ENCODE data around the gene CBX3. TPM values are rescaled to one million over a fixed set of nuclear protein-coding genes. Genes with fewer than 3 reads are reported as not detected.
"Not testable (repeated sequence)": the region's sequence is repeated elsewhere in the genome, so short reads cannot be mapped to it uniquely, and the experiment has no call there.

CBX3 gene
- total RNA-seq, 1 donor from 2014 or later = 107 TPM

- no peaks in the 10 kb centered on the region for H3K27me3 ChIP-seq (ENCODE audit: control insufficient read depth, insufficient read depth, low read length)
- H3K4me3 ChIP-seq (ENCODE audit: low read depth, low read length) = no peak overlapping the region
- DNase-seq (ENCODE audit: low read depth) = no peak
- TF ChIP-seq, protein P1, sequence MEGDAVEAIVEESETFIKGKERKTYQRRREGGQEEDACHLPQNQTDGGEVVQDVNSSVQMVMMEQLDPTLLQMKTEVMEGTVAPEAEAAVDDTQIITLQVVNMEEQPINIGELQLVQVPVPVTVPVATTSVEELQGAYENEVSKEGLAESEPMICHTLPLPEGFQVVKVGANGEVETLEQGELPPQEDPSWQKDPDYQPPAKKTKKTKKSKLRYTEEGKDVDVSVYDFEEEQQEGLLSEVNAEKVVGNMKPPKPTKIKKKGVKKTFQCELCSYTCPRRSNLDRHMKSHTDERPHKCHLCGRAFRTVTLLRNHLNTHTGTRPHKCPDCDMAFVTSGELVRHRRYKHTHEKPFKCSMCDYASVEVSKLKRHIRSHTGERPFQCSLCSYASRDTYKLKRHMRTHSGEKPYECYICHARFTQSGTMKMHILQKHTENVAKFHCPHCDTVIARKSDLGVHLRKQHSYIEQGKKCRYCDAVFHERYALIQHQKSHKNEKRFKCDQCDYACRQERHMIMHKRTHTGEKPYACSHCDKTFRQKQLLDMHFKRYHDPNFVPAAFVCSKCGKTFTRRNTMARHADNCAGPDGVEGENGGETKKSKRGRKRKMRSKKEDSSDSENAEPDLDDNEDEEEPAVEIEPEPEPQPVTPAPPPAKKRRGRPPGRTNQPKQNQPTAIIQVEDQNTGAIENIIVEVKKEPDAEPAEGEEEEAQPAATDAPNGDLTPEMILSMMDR (IDR thresholded peaks at IDR 0.05; ENCODE audit: insufficient read depth, low read length, poor library complexity, severe bottlenecking) = no peak
- H3K36me3 ChIP-seq (ENCODE audit: control insufficient read depth, insufficient read depth, low read length) = no peaks in the 10 kb centered on the region
Observed at GRCh38 chr7:26162431-26162830, 39.1 kb upstream of the CBX3 start.

DNA sequence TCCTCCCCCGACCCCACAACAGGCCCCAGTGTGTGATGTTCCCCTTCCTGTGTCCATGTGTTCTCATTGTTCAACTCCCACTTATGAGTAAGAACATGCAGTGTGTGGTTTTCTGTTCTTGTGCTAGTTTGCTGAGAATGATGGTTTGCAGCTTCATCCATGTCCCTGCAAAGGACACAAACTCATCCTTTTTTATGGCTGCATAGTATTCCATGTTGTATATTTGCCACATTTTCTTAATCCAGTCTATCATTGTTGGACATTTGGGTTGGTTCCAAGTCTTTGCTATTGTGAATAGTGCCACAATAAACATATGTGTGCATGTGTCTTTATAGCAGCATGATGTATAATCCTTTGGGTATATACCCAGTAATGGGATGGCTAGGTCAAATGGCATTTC lies 37.7 kb upstream of the CBX3 start:
- not testable (repeated sequence) for DNase-seq (ENCODE audit: low read depth); H3K27me3 ChIP-seq (ENCODE audit: control insufficient read depth, insufficient read depth, low read length); H3K36me3 ChIP-seq (ENCODE audit: control insufficient read depth, insufficient read depth, low read length); H3K4me3 ChIP-seq (ENCODE audit: low read depth, low read length)

GRCh38 chr7:26165950-26166683 lies 35.4 kb upstream of the CBX3 start:
- DNase-seq (ENCODE audit: low read depth) = no peak
- no peaks in the 10 kb centered on the region for H3K27me3 ChIP-seq (ENCODE audit: control insufficient read depth, insufficient read depth, low read length)
- no peaks in the 10 kb centered on the region for H3K36me3 ChIP-seq (ENCODE audit: control insufficient read depth, insufficient read depth, low read length)
- TF ChIP-seq, protein P1 (IDR thresholded peaks at IDR 0.05; ENCODE audit: insufficient read depth, low read length, poor library complexity, severe bottlenecking) = no peak
- no peak overlapping the region for H3K4me3 ChIP-seq (ENCODE audit: low read depth, low read length)

- Histone ChIP-seq H3K27me3 (ENCODE audit: control insufficient read depth, insufficient read depth, low read length) (no peaks in the 10 kb centered on the region), H3K36me3 (ENCODE audit: control insufficient read depth, insufficient read depth, low read length) (no peaks in the 10 kb centered on the region), H3K4me3 (ENCODE audit: low read depth, low read length) (no peak overlapping the region)
- TF ChIP-seq, protein P1 (IDR thresholded peaks at IDR 0.05; ENCODE audit: insufficient read depth, low read length, poor library complexity, severe bottlenecking) = no peak
- no peak for DNase-seq (ENCODE audit: low read depth)
Observed at GRCh38 chr7:26166684-26167266, 34.8 kb upstream of the CBX3 start.

DNA sequence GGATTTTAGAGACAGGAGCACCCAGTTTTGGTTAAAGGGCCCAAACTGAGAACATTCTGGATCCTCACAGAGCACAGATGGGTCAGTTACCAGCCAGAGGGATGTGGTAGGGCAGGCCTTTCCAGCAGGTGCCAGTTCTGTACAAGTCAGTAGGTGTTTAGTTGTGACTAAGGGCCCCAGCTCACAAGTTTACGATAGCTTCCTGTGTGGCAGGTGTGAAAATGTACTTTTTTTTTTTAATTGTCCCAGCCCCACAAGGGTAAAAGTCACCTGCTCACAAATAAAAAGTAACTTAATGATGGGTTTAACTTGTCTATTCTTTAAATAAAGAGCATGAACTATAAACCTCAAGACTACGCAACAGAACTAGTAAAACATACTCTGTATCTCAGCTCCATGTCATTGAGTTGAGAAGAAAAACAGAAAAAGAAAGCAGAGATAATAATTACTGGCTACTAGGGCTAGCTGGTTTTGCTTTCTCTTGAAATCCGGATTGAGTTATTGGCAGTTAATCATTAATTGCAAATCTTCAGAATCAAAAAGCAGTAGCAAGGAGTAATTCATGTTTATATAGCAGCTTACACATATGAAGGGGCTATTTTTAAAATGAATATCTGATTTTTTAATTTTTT lies 34.1 kb upstream of the CBX3 start:
- Histone ChIP-seq H3K4me3 (ENCODE audit: low read depth, low read length) (no peak overlapping the region), H3K27me3 (ENCODE audit: control insufficient read depth, insufficient read depth, low read length) (no peaks in the 10 kb centered on the region), H3K36me3 (ENCODE audit: control insufficient read depth, insufficient read depth, low read length) (no peaks in the 10 kb centered on the region)
- DNase-seq (ENCODE audit: low read depth) = no peak
- TF ChIP-seq, protein P1 (IDR thresholded peaks at IDR 0.05; ENCODE audit: insufficient read depth, low read length, poor library complexity, severe bottlenecking) = no peak

DNA sequence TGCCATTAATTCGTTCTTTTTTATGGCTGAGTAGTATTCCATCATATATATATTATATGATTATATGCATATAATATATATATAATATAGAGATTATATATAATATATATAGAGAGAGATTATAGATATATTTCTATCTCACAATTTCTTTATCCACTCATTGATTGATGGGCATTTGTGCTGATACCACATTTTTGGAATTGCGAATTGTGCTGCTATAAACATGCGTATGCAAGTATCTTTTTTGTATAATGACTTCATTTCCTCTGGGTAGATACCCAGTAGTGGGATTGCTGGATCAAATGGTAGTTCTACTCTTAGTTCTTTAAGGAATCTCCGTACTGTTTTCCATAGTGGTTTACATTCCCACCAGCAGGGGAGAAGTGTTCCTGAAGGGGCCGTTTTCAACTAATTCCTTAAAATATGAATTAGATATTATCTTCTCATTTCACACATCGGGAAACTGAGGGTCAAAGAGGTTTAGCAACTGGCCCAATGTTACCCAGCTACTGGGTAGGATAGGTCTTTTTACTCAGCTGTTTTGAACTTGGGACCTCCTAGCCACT lies 33.0 kb upstream of the CBX3 start:
- no peak for DNase-seq (ENCODE audit: low read depth)
- no peak overlapping the region for H3K4me3 ChIP-seq (ENCODE audit: low read depth, low read length)
- H3K36me3 ChIP-seq (ENCODE audit: control insufficient read depth, insufficient read depth, low read length) = no peaks in the 10 kb centered on the region
- no peaks in the 10 kb centered on the region for H3K27me3 ChIP-seq (ENCODE audit: control insufficient read depth, insufficient read depth, low read length)
- TF ChIP-seq, protein P1 (IDR thresholded peaks at IDR 0.05; ENCODE audit: insufficient read depth, low read length, poor library complexity, severe bottlenecking) = no peak
